NB4 (cell line): ENCODE results near the gene MAT2A.
A peak's percentile ranks its signal among the peaks of the same experiment; 100 is the strongest.

Source experiments
- DNase-seq: peaks from one replicate; pipeline ENCODE4 v3.0.0; 2010; ENCODE audit warnings: low read depth
- H3K4me3 ChIP-seq: one replicate; pipeline ENCODE4 v1.5.1; 2011; ENCODE audit warnings: mild to moderate bottlenecking, low read depth, low read length, moderate library complexity
- MYC ChIP-seq: IDR thresholded peaks from 2 replicates; pipeline ENCODE4 v1.6.1; 2011; ENCODE audit warnings: low read depth, low read length
- POLR2A ChIP-seq: IDR thresholded peaks from 2 replicates; pipeline ENCODE4 v1.6.1; 2011; ENCODE audit warnings: mild to moderate bottlenecking; ENCODE audit not compliant: insufficient read length; ENCODE audit errors: extremely low read depth
- TF ChIP-seq, protein P1 (sequence below): IDR thresholded peaks from 2 replicates; pipeline ENCODE4 v1.6.1; 2011; ENCODE audit warnings: low read depth, low read length
- TF ChIP-seq, protein P2 (sequence below): IDR thresholded peaks from one replicate; pipeline ENCODE4 v1.5.1; 2012; ENCODE audit warnings: low read depth, low read length

MAT2A gene

DNA sequence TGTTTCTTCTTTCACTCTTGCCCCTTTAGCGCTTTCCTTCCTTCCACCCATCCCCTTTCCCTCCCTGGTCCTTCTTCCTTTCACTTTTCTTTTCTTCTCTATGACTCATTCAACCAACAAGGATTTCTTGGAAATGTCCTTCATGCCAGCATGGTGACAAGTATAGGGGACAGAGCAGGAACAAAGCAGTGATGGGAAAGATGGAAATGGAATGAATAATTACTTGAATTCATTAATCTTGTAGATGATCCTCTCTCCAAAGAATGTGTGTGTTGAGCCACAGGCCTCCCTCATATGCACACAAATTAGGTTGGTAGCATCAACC, 46.8 kb downstream of the MAT2A start:
- TF ChIP-seq, protein P1, sequence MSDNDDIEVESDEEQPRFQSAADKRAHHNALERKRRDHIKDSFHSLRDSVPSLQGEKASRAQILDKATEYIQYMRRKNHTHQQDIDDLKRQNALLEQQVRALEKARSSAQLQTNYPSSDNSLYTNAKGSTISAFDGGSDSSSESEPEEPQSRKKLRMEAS = no peak
- TF ChIP-seq, protein P2, sequence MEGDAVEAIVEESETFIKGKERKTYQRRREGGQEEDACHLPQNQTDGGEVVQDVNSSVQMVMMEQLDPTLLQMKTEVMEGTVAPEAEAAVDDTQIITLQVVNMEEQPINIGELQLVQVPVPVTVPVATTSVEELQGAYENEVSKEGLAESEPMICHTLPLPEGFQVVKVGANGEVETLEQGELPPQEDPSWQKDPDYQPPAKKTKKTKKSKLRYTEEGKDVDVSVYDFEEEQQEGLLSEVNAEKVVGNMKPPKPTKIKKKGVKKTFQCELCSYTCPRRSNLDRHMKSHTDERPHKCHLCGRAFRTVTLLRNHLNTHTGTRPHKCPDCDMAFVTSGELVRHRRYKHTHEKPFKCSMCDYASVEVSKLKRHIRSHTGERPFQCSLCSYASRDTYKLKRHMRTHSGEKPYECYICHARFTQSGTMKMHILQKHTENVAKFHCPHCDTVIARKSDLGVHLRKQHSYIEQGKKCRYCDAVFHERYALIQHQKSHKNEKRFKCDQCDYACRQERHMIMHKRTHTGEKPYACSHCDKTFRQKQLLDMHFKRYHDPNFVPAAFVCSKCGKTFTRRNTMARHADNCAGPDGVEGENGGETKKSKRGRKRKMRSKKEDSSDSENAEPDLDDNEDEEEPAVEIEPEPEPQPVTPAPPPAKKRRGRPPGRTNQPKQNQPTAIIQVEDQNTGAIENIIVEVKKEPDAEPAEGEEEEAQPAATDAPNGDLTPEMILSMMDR = no peak
- TF ChIP-seq MYC = no peak
- no peak for TF ChIP-seq POLR2A
- no peak for DNase-seq
- H3K4me3 ChIP-seq = no peak overlapping the region

DNA sequence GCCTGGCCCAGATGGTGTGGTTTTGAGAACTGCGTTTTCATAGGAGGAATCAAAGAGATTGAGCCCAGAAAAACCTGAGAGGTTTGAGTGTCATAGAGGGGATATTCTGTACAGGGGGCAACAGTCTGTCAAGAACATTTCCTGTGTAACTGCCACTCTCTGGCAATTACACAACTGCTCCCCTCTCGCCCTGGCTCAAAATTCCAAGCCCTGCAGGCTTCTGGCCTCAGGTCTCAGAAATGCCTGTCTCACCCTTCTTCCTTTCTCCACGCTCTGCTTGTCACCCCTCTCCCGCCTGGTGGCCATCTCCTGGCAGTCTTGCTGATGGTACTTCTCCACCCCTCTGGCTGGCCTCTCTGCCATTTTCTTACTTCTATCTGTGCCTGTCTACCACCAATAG, 49.3 kb downstream of the MAT2A start:
- DNase-seq = peak; percentile 80
- TF ChIP-seq POLR2A = no peak
- TF ChIP-seq, protein P1 = no peak
- TF ChIP-seq MYC = no peak
- TF ChIP-seq, protein P2 = no peak
- H3K4me3 ChIP-seq = peak overlapping the region; percentile 17

DNA sequence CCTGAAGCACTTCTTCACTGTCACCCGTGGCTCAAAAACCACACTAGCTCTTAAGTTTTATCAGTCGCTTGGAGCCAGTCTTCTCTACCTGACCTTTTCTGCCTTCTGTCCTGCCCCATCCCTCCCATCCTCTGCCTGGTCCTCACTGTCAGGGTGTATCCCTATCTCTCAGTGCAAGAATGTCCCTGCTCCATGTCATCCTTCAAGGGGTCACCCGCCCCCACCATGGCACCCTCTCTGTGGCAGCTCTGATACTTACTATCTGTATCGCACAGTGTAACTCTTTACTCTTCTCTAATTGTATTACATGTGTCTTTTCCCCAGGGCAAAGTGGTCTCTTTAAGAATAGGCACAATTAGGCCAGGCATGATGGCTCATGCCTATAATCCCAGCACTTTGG, 49.7 kb downstream of the MAT2A start:
- peak overlapping the region; percentile 17 for H3K4me3 ChIP-seq
- DNase-seq = no peak
- TF ChIP-seq, protein P2 = no peak
- no peak for TF ChIP-seq MYC
- no peak for TF ChIP-seq POLR2A
- TF ChIP-seq, protein P1 = no peak

DNA sequence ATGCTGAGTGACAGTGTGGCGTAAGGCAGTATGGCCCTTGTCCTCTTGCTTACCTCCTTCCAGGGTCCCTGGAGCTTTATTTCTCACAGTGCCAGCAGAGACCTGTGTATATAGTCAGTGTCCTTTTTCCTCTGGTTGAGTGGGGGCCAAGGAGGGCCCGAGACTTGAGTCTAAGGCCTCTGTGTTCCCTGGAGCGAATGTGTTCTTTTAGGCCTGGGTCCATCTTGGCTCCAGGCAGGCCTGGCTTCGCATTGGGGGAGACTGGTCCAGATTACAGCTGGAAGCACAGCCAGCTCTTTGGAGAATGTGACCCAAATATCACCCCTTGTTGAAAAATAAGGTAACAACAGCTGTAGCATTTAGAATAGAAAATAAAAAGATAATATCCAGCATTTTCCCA, 50.2 kb downstream of the MAT2A start:
- TF ChIP-seq MYC (no peak), POLR2A (no peak)
- TF ChIP-seq, protein P2 = no peak
- TF ChIP-seq, protein P1 = no peak
- DNase-seq = no peak
- no peak overlapping the region for H3K4me3 ChIP-seq

DNA sequence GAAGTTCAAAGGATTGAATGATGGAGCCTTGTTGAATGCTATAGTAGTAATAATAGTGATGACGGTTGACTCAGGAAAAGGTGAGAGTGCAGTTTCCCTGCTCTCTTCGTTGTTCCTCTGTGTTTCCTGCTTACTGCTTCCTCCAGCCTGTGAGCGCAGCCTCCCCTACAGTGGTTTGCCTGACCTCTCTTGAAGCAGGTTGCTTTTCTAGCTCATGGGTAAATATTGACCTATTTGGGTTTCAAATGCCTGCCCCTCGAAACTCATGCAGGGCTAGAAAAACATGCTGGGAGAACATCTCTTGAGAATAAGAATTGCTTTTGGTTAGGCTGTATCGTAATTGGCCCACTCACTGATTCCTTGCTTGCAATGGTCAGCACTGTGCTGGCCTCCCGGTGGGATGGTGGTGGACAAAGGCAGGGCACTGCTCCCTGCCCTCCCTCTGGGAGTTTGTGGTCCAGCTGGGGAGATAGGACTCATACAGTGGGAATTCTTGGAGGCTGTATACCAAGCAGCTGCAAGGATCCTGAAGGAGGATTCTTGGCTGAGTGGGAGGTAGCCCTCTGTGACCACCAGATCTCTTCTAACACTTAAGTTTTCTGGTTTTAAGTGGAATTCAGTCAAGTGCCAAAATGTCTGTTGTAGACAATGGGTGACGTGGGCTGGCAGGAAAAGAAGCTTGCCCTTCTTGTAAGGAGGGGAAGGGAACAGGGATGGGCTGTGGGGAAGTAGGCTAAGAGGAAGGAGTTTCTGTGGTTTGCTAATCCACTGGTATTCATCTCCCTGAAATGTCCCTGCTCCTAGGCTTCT, 51.2 kb downstream of the MAT2A start:
- TF ChIP-seq, protein P1 = no peak
- TF ChIP-seq POLR2A = no peak
- no peak for TF ChIP-seq MYC
- TF ChIP-seq, protein P2 = no peak
- DNase-seq = peak; percentile 65
- H3K4me3 ChIP-seq = no peak overlapping the region
